ENCODE results near the gene MTPN.

MTPN gene

GRCh38 chr7:135970682-135971365, 6.3 kb downstream of the MTPN start:
- Histone ChIP-seq H3K4me3 (ENCODE audit: low read depth, low read length) (no peak overlapping the region), H3K4me1 (peaks cover 2% of the 10 kb centered on the region), H2AFZ (no peak overlapping the region), H3K4me2 (ENCODE audit: low read length) (no peak overlapping the region), H3K27ac (no peak overlapping the region), H3K9me3 (ENCODE audit: control insufficient read depth, low read length) (no peaks in the 10 kb centered on the region), H3K27me3 (ENCODE audit: control insufficient read depth, insufficient read depth, low read length) (no peaks in the 10 kb centered on the region), H3K36me3 (ENCODE audit: control insufficient read depth, insufficient read depth, low read length) (no peaks in the 10 kb centered on the region), H3K9ac (no peak overlapping the region), H3K79me2 (peaks cover 34% of the 10 kb centered on the region)
- TF ChIP-seq CTCF (IDR thresholded peaks at IDR 0.05), result no peak

GRCh38 chr7:135970045-135970444, 7.1 kb downstream of the MTPN start:
- Histone ChIP-seq H3K27ac (no peak overlapping the region), H3K4me1 (no peaks in the 10 kb centered on the region), H3K9ac (no peak overlapping the region), H3K79me2 (peaks cover 32% of the 10 kb centered on the region), H2AFZ (no peak overlapping the region), H3K36me3 (ENCODE audit: control insufficient read depth, insufficient read depth, low read length) (no peaks in the 10 kb centered on the region), H3K9me3 (ENCODE audit: control insufficient read depth, low read length) (no peaks in the 10 kb centered on the region), H3K4me2 (ENCODE audit: low read length) (no peak overlapping the region), H3K27me3 (ENCODE audit: control insufficient read depth, insufficient read depth, low read length) (no peaks in the 10 kb centered on the region), H3K4me3 (ENCODE audit: low read depth, low read length) (no peak overlapping the region)
- no peak for TF ChIP-seq CTCF (IDR thresholded peaks at IDR 0.05)

- Histone ChIP-seq H2AFZ (no peak overlapping the region), H3K4me1 (no peaks in the 10 kb centered on the region)
Observed at GRCh38 chr7:135966341-135967043, 10.7 kb downstream of the MTPN start.

GRCh38 chr7:135965602-135966001, 11.6 kb downstream of the MTPN start:
- no peak overlapping the region for H3K27ac ChIP-seq
- H3K4me1 ChIP-seq, result no peaks in the 10 kb centered on the region
- TF ChIP-seq CTCF (IDR thresholded peaks at IDR 0.05), result no peak
- no peaks in the 10 kb centered on the region for H3K27me3 ChIP-seq (ENCODE audit: control insufficient read depth, insufficient read depth, low read length)
- no peaks in the 10 kb centered on the region for H3K36me3 ChIP-seq (ENCODE audit: control insufficient read depth, insufficient read depth, low read length)
- no peaks in the 10 kb centered on the region for H3K9me3 ChIP-seq (ENCODE audit: control insufficient read depth, low read length)
- no peak overlapping the region for H3K9ac ChIP-seq
- no peak overlapping the region for H3K4me3 ChIP-seq (ENCODE audit: low read depth, low read length)
- H2AFZ ChIP-seq, result no peak overlapping the region
- peaks cover 28% of the 10 kb centered on the region for H3K79me2 ChIP-seq
- H3K4me2 ChIP-seq (ENCODE audit: low read length), result no peak overlapping the region

More at GRCh38 chr7:135966341-135967043, 10.7 kb downstream of the MTPN start:
- H3K4me2 ChIP-seq (ENCODE audit: low read length), result no peak overlapping the region
- no peaks in the 10 kb centered on the region for H3K36me3 ChIP-seq (ENCODE audit: control insufficient read depth, insufficient read depth, low read length)
- no peaks in the 10 kb centered on the region for H3K9me3 ChIP-seq (ENCODE audit: control insufficient read depth, low read length)
- H3K79me2 ChIP-seq, result peaks cover 27% of the 10 kb centered on the region
- no peak for TF ChIP-seq CTCF (IDR thresholded peaks at IDR 0.05)
- no peaks in the 10 kb centered on the region for H3K27me3 ChIP-seq (ENCODE audit: control insufficient read depth, insufficient read depth, low read length)
- H3K27ac ChIP-seq, result no peak overlapping the region
- H3K4me3 ChIP-seq (ENCODE audit: low read depth, low read length), result no peak overlapping the region
- H3K9ac ChIP-seq, result no peak overlapping the region
